ENCODE measurements around the gene SMYD3. TPM values are rescaled to one million over a fixed set of nuclear protein-coding genes. Genes with fewer than 3 reads are reported as not detected.

The SMYD3 gene
- total and polyA plus RNA-seq, 2 donors (not counting 3 experiments of a cell fraction or from before 2014, with no cell fraction given): 16.0 to 32.1 TPM

GRCh38 chr1:245748646-245749045 is 758.4 kb downstream of the SMYD3 start:
- no peaks in the 10 kb centered on the region for H4K20me1 ChIP-seq (replicated peaks; ENCODE audit: control insufficient read depth, extremely low read depth, insufficient read depth, low read length)
- TF ChIP-seq MYC (IDR thresholded peaks at IDR 0.05; ENCODE audit: low read depth, low read length) (no peak), JUN (IDR thresholded peaks at IDR 0.05; ENCODE audit: borderline replicate concordance, insufficient read depth, insufficient read length, low read depth) (no peak), MAX (IDR thresholded peaks at IDR 0.05; ENCODE audit: insufficient read depth, insufficient read length) (no peak), FOS (IDR thresholded peaks at IDR 0.05; ENCODE audit: borderline replicate concordance, insufficient read depth, low read length) (no peak), POLR2AphosphoS5 (IDR thresholded peaks at IDR 0.05; ENCODE audit: insufficient read depth, low read depth, low read length) (no peak), POLR2A (IDR thresholded peaks at IDR 0.05; ENCODE audit: low read depth, low read length) (no peak), GATA2 (IDR thresholded peaks at IDR 0.05; ENCODE audit: insufficient read depth, insufficient read length, low read depth, low read length) (no peak), EZH2 (IDR thresholded peaks at IDR 0.05; ENCODE audit: borderline replicate concordance, low read depth, low read length, severe bottlenecking) (no peak), CTCF (IDR thresholded peaks at IDR 0.05; ENCODE audit: extremely low read depth in 1 of 2, insufficient read depth in 1 of 2, low read depth in 1 of 2, low read length in 2 of 2) (no peak)
- no peaks in the 10 kb centered on the region for H3K79me2 ChIP-seq (ENCODE audit: control insufficient read depth, insufficient read depth, low read length)
- DNase-seq (ENCODE audit: low read depth, low spot score): no peak
- no peaks in the 10 kb centered on the region for H3K36me3 ChIP-seq (ENCODE audit: control insufficient read depth in 2 of 2, extremely low read depth in 1 of 2, insufficient read depth in 2 of 2, low read length in 2 of 2)
- intact Hi-C loops (cut with micrococcal nuclease): no loop called here
- H2AFZ ChIP-seq (ENCODE audit: low read depth, low read length): no peak overlapping the region
- H3K27me3 ChIP-seq (ENCODE audit: control insufficient read depth in 2 of 2, insufficient read depth in 2 of 2, low read length in 2 of 2): no peaks in the 10 kb centered on the region
- POLR2A ChIA-PET: no interaction called here
- no peaks in the 10 kb centered on the region for H3K9me1 ChIP-seq (replicated peaks; ENCODE audit: control insufficient read depth, extremely low read depth, insufficient read depth, low read length)
- dilution Hi-C loops (cut with MboI; ENCODE audit: extremely low pct_ligation_motif_present, low sequenced_read_pairs): no loop called here
- H3K4me1 ChIP-seq (ENCODE audit: control insufficient read depth, extremely low read depth, insufficient read depth, low read length): no peaks in the 10 kb centered on the region
- BruUV-seq (replicated peaks): no TSS peak
- H3K9me3 ChIP-seq (replicated peaks; ENCODE audit: control insufficient read depth, insufficient read depth, low read length): no peaks in the 10 kb centered on the region
- no peak overlapping the region for H3K4me2 ChIP-seq (ENCODE audit: insufficient read depth, low read length)
- CTCF ChIA-PET: no interaction called here
- FAIRE-seq: no peak
- H3K27ac ChIP-seq (ENCODE audit: insufficient read depth, low read depth, low read length): no peak overlapping the region
- H3K9ac ChIP-seq (replicated peaks; ENCODE audit: extremely low read depth, insufficient read depth, low read length): no peak overlapping the region
- H3K4me3 ChIP-seq (replicated peaks in 1 of 3; ENCODE audit: insufficient read depth in 1 of 3, low read depth in 1 of 3, low read length in 3 of 3): no peak overlapping the region
